Neural crest cell (in vitro differentiated cells): Measurements from ENCODE around the gene TH. TPM values are rescaled to one million over a fixed set of nuclear protein-coding genes. Genes with fewer than 3 reads are reported as not detected.

Source experiments
- DNase-seq: peaks from one replicate; pipeline ENCODE4 v3.0.0; 2021; ENCODE audit warnings: low read depth, mixed read lengths, low spot score
- H3K27ac Mint-ChIP-seq: one replicate; pipeline ENCODE4 v1.8.0; 2021; ENCODE audit warnings: mild to moderate bottlenecking, mixed read lengths; ENCODE audit not compliant: unreplicated experiment
- H3K27me3 Mint-ChIP-seq: 2 replicates; pipeline ENCODE4 v1.8.0; 2021; ENCODE audit warnings: low read depth, mild to moderate bottlenecking, mixed read lengths
- H3K36me3 Mint-ChIP-seq: 2 replicates; pipeline ENCODE4 v1.8.0; 2021; ENCODE audit warnings: low read depth, mild to moderate bottlenecking, mixed read lengths
- H3K4me1 Mint-ChIP-seq: 2 replicates; pipeline ENCODE4 v1.8.0; 2021; ENCODE audit warnings: mixed read lengths
- H3K4me3 Mint-ChIP-seq: one replicate; pipeline ENCODE4 v1.8.0; 2021; ENCODE audit warnings: mild to moderate bottlenecking, mixed read lengths
- H3K9me3 Mint-ChIP-seq: 2 replicates; pipeline ENCODE4 v1.8.0; 2021; ENCODE audit warnings: mixed read lengths
- total RNA-seq: library from RNA; stranded (reverse); gene quantifications from 2 replicates; pipeline ENCODE4 v1.2.1, GENCODE V29; 2021
- TF ChIP-seq, protein P1 (sequence below): fragments of 200-600 bp; sonication (generic); conservative IDR thresholded peaks from 2 replicates; pipeline ENCODE4 v1.5.0; 2021; ENCODE audit warnings: antibody characterized with exemption, mild to moderate bottlenecking

Gene TH
- total RNA-seq, 1 donor from 2014 or later: 0.61 TPM

DNA sequence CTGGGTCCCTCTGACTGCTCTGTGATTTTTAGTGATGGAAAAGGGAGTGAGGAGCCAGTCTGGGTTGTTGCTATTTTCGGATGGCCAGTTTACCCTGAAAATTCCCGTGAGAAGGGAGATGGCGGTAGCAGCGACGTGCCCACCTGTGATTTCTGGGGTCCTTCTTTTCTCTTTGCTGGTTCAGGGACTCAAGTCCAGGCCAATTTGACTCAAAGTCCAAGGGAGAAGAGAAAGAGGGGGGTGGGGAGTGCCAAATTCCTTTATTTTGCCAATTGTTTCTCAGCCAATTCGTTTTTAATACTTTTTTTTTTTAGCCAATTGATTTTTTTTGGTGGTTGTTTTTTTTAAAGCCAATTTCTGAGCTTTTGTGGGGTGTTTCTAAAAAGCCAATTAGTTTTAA is 39.4 kb downstream of the TH start:
- no peaks in the 10 kb centered on the region for H3K9me3 Mint-ChIP-seq
- peaks cover 52% of the 10 kb centered on the region for H3K27me3 Mint-ChIP-seq
- H3K27ac Mint-ChIP-seq: no peak overlapping the region
- TF ChIP-seq, protein P1, sequence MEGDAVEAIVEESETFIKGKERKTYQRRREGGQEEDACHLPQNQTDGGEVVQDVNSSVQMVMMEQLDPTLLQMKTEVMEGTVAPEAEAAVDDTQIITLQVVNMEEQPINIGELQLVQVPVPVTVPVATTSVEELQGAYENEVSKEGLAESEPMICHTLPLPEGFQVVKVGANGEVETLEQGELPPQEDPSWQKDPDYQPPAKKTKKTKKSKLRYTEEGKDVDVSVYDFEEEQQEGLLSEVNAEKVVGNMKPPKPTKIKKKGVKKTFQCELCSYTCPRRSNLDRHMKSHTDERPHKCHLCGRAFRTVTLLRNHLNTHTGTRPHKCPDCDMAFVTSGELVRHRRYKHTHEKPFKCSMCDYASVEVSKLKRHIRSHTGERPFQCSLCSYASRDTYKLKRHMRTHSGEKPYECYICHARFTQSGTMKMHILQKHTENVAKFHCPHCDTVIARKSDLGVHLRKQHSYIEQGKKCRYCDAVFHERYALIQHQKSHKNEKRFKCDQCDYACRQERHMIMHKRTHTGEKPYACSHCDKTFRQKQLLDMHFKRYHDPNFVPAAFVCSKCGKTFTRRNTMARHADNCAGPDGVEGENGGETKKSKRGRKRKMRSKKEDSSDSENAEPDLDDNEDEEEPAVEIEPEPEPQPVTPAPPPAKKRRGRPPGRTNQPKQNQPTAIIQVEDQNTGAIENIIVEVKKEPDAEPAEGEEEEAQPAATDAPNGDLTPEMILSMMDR: no peak
- no peak overlapping the region for H3K4me3 Mint-ChIP-seq
- DNase-seq: no peak
- H3K36me3 Mint-ChIP-seq: no peaks in the 10 kb centered on the region
- peaks cover 11% of the 10 kb centered on the region for H3K4me1 Mint-ChIP-seq

GRCh38 chr11:2131371-2132236 is 40.0 kb downstream of the TH start:
- TF ChIP-seq, protein P1: no peak
- no peak for DNase-seq
- no peaks in the 10 kb centered on the region for H3K36me3 Mint-ChIP-seq
- H3K4me3 Mint-ChIP-seq: no peak overlapping the region
- peaks cover 46% of the 10 kb centered on the region for H3K27me3 Mint-ChIP-seq
- H3K9me3 Mint-ChIP-seq: no peaks in the 10 kb centered on the region
- H3K27ac Mint-ChIP-seq: peak overlapping the region; percentile 64
- H3K4me1 Mint-ChIP-seq: peaks cover 11% of the 10 kb centered on the region

GRCh38 chr11:2130881-2131352 is 40.7 kb downstream of the TH start:
- H3K4me1 Mint-ChIP-seq: peaks cover 11% of the 10 kb centered on the region
- no peak for DNase-seq
- no peaks in the 10 kb centered on the region for H3K9me3 Mint-ChIP-seq
- H3K36me3 Mint-ChIP-seq: no peaks in the 10 kb centered on the region
- H3K27ac Mint-ChIP-seq: no peak overlapping the region
- TF ChIP-seq, protein P1: no peak
- peaks cover 39% of the 10 kb centered on the region for H3K27me3 Mint-ChIP-seq
- H3K4me3 Mint-ChIP-seq: no peak overlapping the region

DNA sequence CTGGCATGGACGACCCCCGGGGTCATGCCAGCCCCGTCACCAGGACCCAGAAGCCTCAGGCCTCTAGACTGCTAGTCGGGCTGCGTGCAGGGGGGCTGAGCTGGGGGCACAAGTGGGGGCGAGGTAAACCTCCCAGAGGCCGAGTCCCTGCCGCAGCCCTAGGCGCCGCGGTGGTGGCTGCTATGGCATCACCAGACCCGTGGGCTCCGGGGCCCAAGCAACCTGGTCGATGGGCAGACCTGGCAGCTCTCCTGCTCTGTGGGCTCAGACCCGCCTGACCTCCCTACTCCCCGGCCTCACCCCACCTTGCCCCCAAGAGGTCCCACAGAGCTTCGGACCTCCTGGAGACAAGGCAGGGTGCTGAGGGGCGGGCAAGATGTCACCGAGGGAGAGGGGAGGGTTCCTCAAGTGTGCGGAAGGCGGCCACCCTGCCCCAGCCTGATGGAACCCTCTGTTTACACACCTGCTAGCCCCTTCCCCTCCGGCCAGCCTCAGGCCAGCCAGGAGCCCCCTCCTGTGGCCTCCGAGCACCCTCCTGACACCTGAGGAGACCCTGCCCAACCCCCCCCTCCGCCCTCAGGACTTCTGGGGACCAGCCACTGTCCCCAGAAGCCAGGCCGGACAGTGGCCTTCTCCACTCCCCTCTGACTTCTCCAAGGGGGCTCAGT is 41.8 kb downstream of the TH start:
- no peak for DNase-seq
- Mint-ChIP-seq H3K27ac (no peak overlapping the region), H3K9me3 (peaks cover under 1% of the 10 kb centered on the region), H3K36me3 (no peaks in the 10 kb centered on the region), H3K27me3 (peaks cover 28% of the 10 kb centered on the region), H3K4me3 (no peak overlapping the region), H3K4me1 (peaks cover 11% of the 10 kb centered on the region)
- TF ChIP-seq, protein P1: no peak

- TF ChIP-seq, protein P1: no peak
- peaks cover 28% of the 10 kb centered on the region for H3K27me3 Mint-ChIP-seq
- H3K9me3 Mint-ChIP-seq: peaks cover 4% of the 10 kb centered on the region
- no peaks in the 10 kb centered on the region for H3K36me3 Mint-ChIP-seq
- DNase-seq: no peak
- H3K27ac Mint-ChIP-seq: no peak overlapping the region
- peaks cover 11% of the 10 kb centered on the region for H3K4me1 Mint-ChIP-seq
- no peak overlapping the region for H3K4me3 Mint-ChIP-seq
Measured at GRCh38 chr11:2129308-2129698, 42.3 kb downstream of the TH start.
